ENCODE results near the gene ARHGEF39. TPM values are rescaled to one million over a fixed set of nuclear protein-coding genes. Genes with fewer than 3 reads are reported as not detected.

ARHGEF39 gene
- polyA plus RNA-seq, 1 donor (not counting 4 experiments of a cell fraction or from before 2014, with no cell fraction given) = 2.4 TPM

- Histone ChIP-seq H4K20me1 (ENCODE audit: control insufficient read depth, extremely low read depth, insufficient read depth, low read length) (no peaks in the 10 kb centered on the region), H3K4me1 (ENCODE audit: control insufficient read depth, extremely low read depth, insufficient read depth, low read length) (peaks cover 15% of the 10 kb centered on the region), H3K9me1 (ENCODE audit: control insufficient read depth, extremely low read depth, insufficient read depth, low read length) (no peaks in the 10 kb centered on the region), H3K9ac (ENCODE audit: control insufficient read depth, extremely low read depth, insufficient read depth, low read length) (no peak overlapping the region), H3K9me3 (ENCODE audit: control insufficient read depth, low read depth, low read length) (no peaks in the 10 kb centered on the region), H2AFZ (ENCODE audit: control insufficient read depth, low read length) (no peak overlapping the region), H3K36me3 (ENCODE audit: control insufficient read depth in 2 of 2, extremely low read depth in 1 of 2, insufficient read depth in 2 of 2, low read length in 2 of 2) (peaks cover 1 to 13% of the 10 kb centered on the region in 2 experiments), H3K27me3 (ENCODE audit: control insufficient read depth, extremely low read depth, insufficient read depth, low read length) (peaks cover 3% of the 10 kb centered on the region), H3K4me3 (ENCODE audit: control insufficient read depth in 2 of 3, extremely low read depth in 1 of 3, insufficient read depth in 2 of 3, low read depth in 1 of 3, low read length in 3 of 3) (no peak overlapping the region), H3K79me2 (ENCODE audit: control insufficient read depth, insufficient read depth, low read length) (peaks cover 2% of the 10 kb centered on the region), H3K27ac (ENCODE audit: control insufficient read depth, insufficient read depth, low read length) (no peak overlapping the region), H3K4me2 (ENCODE audit: control insufficient read depth, extremely low read depth, insufficient read depth, low read depth, low read length) (peak overlapping the region; percentile 80)
- dilution Hi-C loops (cut with MboI; ENCODE audit: extremely low pct_ligation_motif_present, low sequenced_read_pairs) = no loop called here
- FAIRE-seq (no peak), DNase-seq (ENCODE audit: low read depth, low spot score) (no peak)
- TF ChIP-seq EZH2 (IDR thresholded peaks at IDR 0.05; ENCODE audit: low read length) = no peak
- no peak for TF ChIP-seq CTCF (optimal IDR thresholded peaks at IDR 0.05 in 1 of 3, IDR thresholded peaks at IDR 0.05 in 1 of 3, conservative IDR thresholded peaks at IDR 0.05 in 1 of 3; ENCODE audit: extremely low read depth in 1 of 3, insufficient read depth in 2 of 3, low read length in 3 of 3)
Measured at GRCh38 chr9:35659340-35659739, 5.7 kb downstream of the ARHGEF39 start.

GRCh38 chr9:35658968-35659220, 6.1 kb downstream of the ARHGEF39 start:
- peaks cover 3% of the 10 kb centered on the region for H3K27me3 ChIP-seq (ENCODE audit: control insufficient read depth, extremely low read depth, insufficient read depth, low read length)
- H3K27ac ChIP-seq (ENCODE audit: control insufficient read depth, insufficient read depth, low read length) = peak overlapping the region; percentile 49
- peak overlapping the region; percentile 73 to 84 (median 81) for H3K4me3 ChIP-seq (ENCODE audit: control insufficient read depth in 2 of 3, extremely low read depth in 1 of 3, insufficient read depth in 2 of 3, low read depth in 1 of 3, low read length in 3 of 3)
- H3K4me2 ChIP-seq (ENCODE audit: control insufficient read depth, extremely low read depth, insufficient read depth, low read depth, low read length) = peak overlapping the region; percentile 80
- H3K79me2 ChIP-seq (ENCODE audit: control insufficient read depth, insufficient read depth, low read length) = peaks cover 2% of the 10 kb centered on the region
- FAIRE-seq (no peak), DNase-seq (ENCODE audit: low read depth, low spot score) (no peak)
- dilution Hi-C loops (cut with MboI; ENCODE audit: extremely low pct_ligation_motif_present, low sequenced_read_pairs) = no loop called here
- H3K9me3 ChIP-seq (ENCODE audit: control insufficient read depth, low read depth, low read length) = no peaks in the 10 kb centered on the region
- TF ChIP-seq CTCF (optimal IDR thresholded peaks at IDR 0.05 in 1 of 3, IDR thresholded peaks at IDR 0.05 in 1 of 3, conservative IDR thresholded peaks at IDR 0.05 in 1 of 3; ENCODE audit: extremely low read depth in 1 of 3, insufficient read depth in 2 of 3, low read length in 3 of 3) (no peak), EZH2 (IDR thresholded peaks at IDR 0.05; ENCODE audit: low read length) (no peak)
- no peaks in the 10 kb centered on the region for H3K9me1 ChIP-seq (ENCODE audit: control insufficient read depth, extremely low read depth, insufficient read depth, low read length)
- H2AFZ ChIP-seq (ENCODE audit: control insufficient read depth, low read length) = peak overlapping the region; percentile 53
- peak overlapping the region; percentile 82 for H3K9ac ChIP-seq (ENCODE audit: control insufficient read depth, extremely low read depth, insufficient read depth, low read length)
- no peaks in the 10 kb centered on the region for H4K20me1 ChIP-seq (ENCODE audit: control insufficient read depth, extremely low read depth, insufficient read depth, low read length)
- H3K4me1 ChIP-seq (ENCODE audit: control insufficient read depth, extremely low read depth, insufficient read depth, low read length) = peaks cover 13% of the 10 kb centered on the region
- H3K36me3 ChIP-seq (ENCODE audit: control insufficient read depth in 2 of 2, extremely low read depth in 1 of 2, insufficient read depth in 2 of 2, low read length in 2 of 2) = peaks cover 1 to 13% of the 10 kb centered on the region in 2 experiments
